ENCODE results near the gene HACD4.

The HACD4 gene

GRCh38 chr9:21031091-21031807, at the start of gene HACD4:
Gene HACD4 (minus strand): TSS chr9:21031640. CDS start chr9:21031590, 50 bp downstream.
- no peak for TF ChIP-seq CTCF (IDR thresholded peaks at IDR 0.05)

DNA sequence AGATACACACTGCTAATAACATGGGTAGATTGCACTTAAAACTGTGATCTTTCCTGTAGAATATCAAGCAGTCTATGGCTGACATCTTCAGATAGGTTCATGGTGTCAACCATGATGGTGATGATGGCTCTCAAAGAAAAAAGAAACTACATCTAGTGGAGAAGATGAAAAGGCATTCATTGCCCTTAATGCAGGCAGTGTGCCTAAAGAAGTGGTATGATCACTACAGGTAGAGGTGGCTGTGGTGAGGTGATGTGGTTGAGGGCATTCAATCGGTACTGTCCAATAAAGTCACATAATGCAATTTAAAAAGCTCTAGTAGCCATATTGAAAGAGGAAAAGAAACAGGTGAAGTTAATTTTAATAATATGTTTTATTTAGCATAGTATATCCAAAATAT, 49.4 kb upstream of the HACD4 start:
- TF ChIP-seq CTCF (IDR thresholded peaks at IDR 0.05) = no peak

GRCh38 chr9:21078702-21079101, 47.3 kb upstream of the HACD4 start:
- TF ChIP-seq CTCF (IDR thresholded peaks at IDR 0.05) = no peak; the same call in 1 of the 2 replicates

- TF ChIP-seq CTCF (IDR thresholded peaks at IDR 0.05) = no peak
Measured at GRCh38 chr9:21077781-21078180, 46.3 kb upstream of the HACD4 start, which contains the start of gene IFNB1. Gene IFNB1 (minus strand): TSS chr9:21077942. CDS start chr9:21077869, 73 bp downstream.

GRCh38 chr9:21075484-21075883, 44.0 kb upstream of the HACD4 start:
- no peak for TF ChIP-seq CTCF (IDR thresholded peaks at IDR 0.05)

GRCh38 chr9:21070906-21071305, 39.5 kb upstream of the HACD4 start:
- TF ChIP-seq CTCF (IDR thresholded peaks at IDR 0.05) = no peak

GRCh38 chr9:21070171-21070571, 38.7 kb upstream of the HACD4 start:
- TF ChIP-seq CTCF (IDR thresholded peaks at IDR 0.05) = no peak; the same call in 1 of the 2 replicates

Measured in LNCAP (cell line).